GM12875 (cell line): ENCODE results near the gene BNC2.

Experiments
- H3K4me3 ChIP-seq: one replicate; pipeline ENCODE4 v1.5.1; 2011; ENCODE audit warnings: low read depth, low read length, control low read depth
- CTCF ChIP-seq: IDR thresholded peaks from 2 replicates; pipeline ENCODE4 v1.5.1; 2011; ENCODE audit warnings: low read depth, mild to moderate bottlenecking, control low read depth, inconsistent platforms, low read length, moderate library complexity, borderline replicate concordance; ENCODE audit not compliant: insufficient read depth

BNC2 gene

GRCh38 chr9:16499892-16500291 is 370.6 kb downstream of the BNC2 start:
- H3K4me3 ChIP-seq: no peak overlapping the region
- TF ChIP-seq CTCF: no peak

- TF ChIP-seq CTCF: no peak
- H3K4me3 ChIP-seq: no peak overlapping the region
These were observed 373.6 kb downstream of the BNC2 start for GRCh38 chr9:16496908-16497307.

- H3K4me3 ChIP-seq: no peak overlapping the region
- no peak for TF ChIP-seq CTCF
These were observed 382.6 kb downstream of the BNC2 start for GRCh38 chr9:16487915-16488314.

GRCh38 chr9:16485575-16486321 is 384.7 kb downstream of the BNC2 start:
- H3K4me3 ChIP-seq: no peak overlapping the region
- TF ChIP-seq CTCF: no peak

DNA sequence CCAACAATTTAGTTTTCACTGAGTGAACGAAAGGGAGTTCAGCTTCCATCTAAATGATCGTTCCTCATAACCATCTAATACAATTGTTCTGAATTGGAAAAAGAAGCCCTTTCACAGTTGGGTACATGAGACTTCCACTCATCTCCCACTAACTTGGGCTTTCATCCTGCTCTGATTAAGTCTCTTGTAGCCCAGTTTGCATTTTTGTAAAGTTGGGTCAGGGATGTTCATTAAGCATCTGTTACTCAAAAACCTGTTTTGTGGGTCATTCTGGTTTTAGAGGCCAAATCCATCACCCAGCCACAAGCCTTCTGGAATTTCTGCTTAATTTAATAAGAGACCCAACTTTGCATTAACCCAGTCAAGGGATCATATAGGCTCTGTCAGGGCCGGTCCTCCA is 385.3 kb downstream of the BNC2 start:
- TF ChIP-seq CTCF: no peak
- H3K4me3 ChIP-seq: no peak overlapping the region

DNA sequence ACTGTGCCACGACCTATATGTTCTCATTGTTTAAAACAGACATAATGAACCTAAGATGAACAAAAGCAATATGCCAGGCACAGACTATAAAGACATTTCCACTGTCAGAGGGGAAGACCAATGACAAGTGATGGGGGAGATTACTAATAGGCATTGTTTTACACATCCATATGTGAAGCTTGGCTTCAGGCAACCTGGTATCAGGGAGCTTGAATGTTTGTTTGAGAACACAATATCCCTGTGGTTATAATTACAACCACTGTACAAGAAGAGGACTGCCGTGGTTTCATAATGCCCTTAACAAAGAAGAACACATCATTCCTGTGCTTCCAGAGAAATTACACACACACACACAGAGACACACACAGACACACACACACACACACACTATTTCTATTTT is 385.7 kb downstream of the BNC2 start:
- H3K4me3 ChIP-seq: no peak overlapping the region
- no peak for TF ChIP-seq CTCF

GRCh38 chr9:16484180-16484579 is 386.3 kb downstream of the BNC2 start:
- no peak overlapping the region for H3K4me3 ChIP-seq
- no peak for TF ChIP-seq CTCF
